ENCODE results near the gene SDCCAG8.

DNA sequence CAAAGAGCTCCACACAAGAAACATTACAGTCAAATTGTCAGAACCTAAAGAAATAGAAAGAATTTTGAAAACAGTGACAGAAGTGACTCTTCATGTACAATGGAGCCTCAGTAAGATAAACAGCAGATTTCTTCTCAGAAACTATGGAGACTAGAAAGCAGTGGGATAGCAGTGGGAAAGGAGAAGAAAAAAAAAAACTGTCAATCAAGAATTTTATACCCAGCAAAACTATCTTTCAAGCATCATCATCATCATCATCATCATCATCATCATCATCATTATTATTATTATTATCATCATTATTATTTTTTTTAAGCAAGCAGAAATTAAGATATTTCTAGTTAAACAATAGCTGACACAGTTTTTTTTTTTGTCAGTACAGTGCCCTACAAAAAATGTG lies 24.9 kb upstream of the SDCCAG8 start:
- TF ChIP-seq EZH2 (IDR thresholded peaks at IDR 0.05; ENCODE audit: low read depth, low read length, severe bottlenecking) (no peak), RNF2 (IDR thresholded peaks at IDR 0.05; ENCODE audit: borderline replicate concordance, low read depth, low read length, missing control alignments, poor library complexity, severe bottlenecking) (no peak), CBX8 (IDR thresholded peaks at IDR 0.05; ENCODE audit: borderline replicate concordance, low read depth, low read length) (no peak)

Data from H1 (cell line).